ENCODE measurements around the gene WNT5B.
"Not testable (repeated sequence)": the region's sequence is repeated elsewhere in the genome, so short reads cannot be mapped to it uniquely, and the experiment has no call there.

The WNT5B gene

DNA sequence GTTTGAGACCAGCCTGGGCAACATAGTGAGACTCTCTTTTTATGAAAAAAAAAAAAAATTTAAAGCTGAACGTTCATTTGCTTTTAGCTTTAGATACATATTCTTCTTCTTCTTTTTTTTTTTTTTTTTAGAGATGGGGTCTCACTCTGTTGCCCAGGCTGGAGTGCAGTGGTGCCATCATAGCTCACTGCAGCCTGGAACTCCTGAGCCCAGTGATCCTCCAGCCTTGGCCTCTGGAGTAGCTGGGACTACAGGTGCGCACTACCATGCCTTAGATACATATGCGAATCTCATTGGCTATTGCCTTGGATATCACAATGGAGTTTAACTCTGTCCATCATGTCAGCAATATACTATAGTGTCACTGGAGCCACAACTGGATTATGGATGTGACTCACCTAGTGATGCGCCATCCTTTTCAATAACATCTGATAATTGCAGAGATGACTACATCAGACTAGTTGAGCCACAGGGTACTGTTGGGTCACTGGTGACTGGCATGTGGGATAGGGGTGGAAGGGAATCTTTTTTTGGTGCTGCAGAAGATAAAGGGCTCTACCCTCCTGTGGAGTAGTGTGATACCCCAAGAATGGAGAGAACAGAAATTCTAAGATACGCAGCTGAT, 59.2 kb downstream of the WNT5B start:
- H3K36me3 ChIP-seq: peaks cover 9% of the 10 kb centered on the region
- H3K9me3 ChIP-seq (ENCODE audit: severe bottlenecking): no peaks in the 10 kb centered on the region
- no peak overlapping the region for H3K27ac ChIP-seq
- TF ChIP-seq, protein P1, sequence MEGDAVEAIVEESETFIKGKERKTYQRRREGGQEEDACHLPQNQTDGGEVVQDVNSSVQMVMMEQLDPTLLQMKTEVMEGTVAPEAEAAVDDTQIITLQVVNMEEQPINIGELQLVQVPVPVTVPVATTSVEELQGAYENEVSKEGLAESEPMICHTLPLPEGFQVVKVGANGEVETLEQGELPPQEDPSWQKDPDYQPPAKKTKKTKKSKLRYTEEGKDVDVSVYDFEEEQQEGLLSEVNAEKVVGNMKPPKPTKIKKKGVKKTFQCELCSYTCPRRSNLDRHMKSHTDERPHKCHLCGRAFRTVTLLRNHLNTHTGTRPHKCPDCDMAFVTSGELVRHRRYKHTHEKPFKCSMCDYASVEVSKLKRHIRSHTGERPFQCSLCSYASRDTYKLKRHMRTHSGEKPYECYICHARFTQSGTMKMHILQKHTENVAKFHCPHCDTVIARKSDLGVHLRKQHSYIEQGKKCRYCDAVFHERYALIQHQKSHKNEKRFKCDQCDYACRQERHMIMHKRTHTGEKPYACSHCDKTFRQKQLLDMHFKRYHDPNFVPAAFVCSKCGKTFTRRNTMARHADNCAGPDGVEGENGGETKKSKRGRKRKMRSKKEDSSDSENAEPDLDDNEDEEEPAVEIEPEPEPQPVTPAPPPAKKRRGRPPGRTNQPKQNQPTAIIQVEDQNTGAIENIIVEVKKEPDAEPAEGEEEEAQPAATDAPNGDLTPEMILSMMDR (IDR thresholded peaks at IDR 0.05; ENCODE audit: low read depth, low read length): no peak
- H3K4me3 ChIP-seq (ENCODE audit: low read depth, low read length): no peak overlapping the region
- no peaks in the 10 kb centered on the region for H3K27me3 ChIP-seq (ENCODE audit: insufficient read depth, low read depth, severe bottlenecking)
- no peak for DNase-seq

DNA sequence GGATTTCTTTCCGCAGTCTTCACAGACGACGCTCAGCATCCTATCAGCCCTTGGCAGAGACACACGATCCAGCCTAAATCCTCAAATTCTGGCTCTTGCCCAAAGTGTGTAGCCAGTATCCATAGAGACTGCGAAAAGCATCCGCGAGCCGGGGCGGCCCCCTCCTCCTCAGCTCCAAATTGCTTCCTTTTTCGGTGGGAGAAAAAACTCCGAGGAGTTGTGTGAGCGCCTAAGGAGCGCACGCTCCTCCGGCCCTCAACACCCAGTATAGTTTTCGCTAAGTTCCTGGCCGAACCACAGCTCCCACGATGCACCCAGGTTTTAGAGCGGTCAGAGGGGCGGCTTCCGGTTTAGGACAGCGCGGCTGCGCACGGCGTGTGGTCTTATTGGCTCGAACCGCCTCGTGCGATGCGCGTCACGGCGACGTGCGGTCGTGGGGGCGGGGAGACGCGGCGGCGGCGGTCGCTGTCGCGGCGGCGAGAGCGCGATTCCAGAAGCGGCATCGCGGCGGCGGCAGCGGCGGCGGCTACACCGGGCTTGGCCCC, 61.6 kb downstream of the WNT5B start, which contains the start of gene ADIPOR2:
TSS of gene ADIPOR2 (plus strand) at position 493 of the 545 bp plus-strand sequence. CDS start 63,274 bp downstream, outside the sequence.
- H3K27ac ChIP-seq: peak within 1 kb of the TSS; percentile 91
- H3K36me3 ChIP-seq: peaks cover 21% of the 10 kb centered on the region
- TF ChIP-seq, protein P1 (IDR thresholded peaks at IDR 0.05; ENCODE audit: low read depth, low read length): no peak
- H3K4me3 ChIP-seq (ENCODE audit: low read depth, low read length): peak within 1 kb of the TSS; percentile 98
- no peaks in the 10 kb centered on the region for H3K9me3 ChIP-seq (ENCODE audit: severe bottlenecking)
- DNase-seq: peak; percentile 96
- no peaks in the 10 kb centered on the region for H3K27me3 ChIP-seq (ENCODE audit: insufficient read depth, low read depth, severe bottlenecking)

- TF ChIP-seq, protein P1 (IDR thresholded peaks at IDR 0.05; ENCODE audit: low read depth, low read length): no peak
- H3K27ac ChIP-seq: peak overlapping the region; percentile 91
- H3K27me3 ChIP-seq (ENCODE audit: insufficient read depth, low read depth, severe bottlenecking): no peaks in the 10 kb centered on the region
- no peaks in the 10 kb centered on the region for H3K9me3 ChIP-seq (ENCODE audit: severe bottlenecking)
- H3K36me3 ChIP-seq: peaks cover 21% of the 10 kb centered on the region
- H3K4me3 ChIP-seq (ENCODE audit: low read depth, low read length): peak overlapping the region; percentile 98
- DNase-seq: no peak
These were observed 62.3 kb downstream of the WNT5B start for GRCh38 chr12:1691123-1692007.

DNA sequence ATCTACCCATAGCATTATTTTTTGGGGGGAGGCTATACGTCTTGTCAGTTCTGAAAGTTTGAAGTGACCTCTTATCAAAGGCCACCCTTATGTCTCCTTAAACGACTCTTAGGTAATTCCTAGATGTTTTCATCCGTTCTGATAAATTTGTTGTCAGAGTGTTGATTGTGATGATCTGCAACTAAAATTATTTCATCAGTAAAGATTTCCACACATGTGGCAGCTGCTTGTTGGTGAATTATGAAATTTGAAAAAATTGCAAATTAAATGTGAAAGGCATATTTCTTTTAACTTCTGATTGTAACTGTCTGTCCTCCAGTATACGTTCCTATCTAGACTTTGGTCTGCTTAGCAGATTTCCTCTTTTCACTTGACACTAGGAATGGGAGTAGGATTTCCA, 63.2 kb downstream of the WNT5B start:
- Histone ChIP-seq H3K4me3 (ENCODE audit: low read depth, low read length) (no peak overlapping the region; the same call in 1 of the 2 replicates), H3K27me3 (ENCODE audit: insufficient read depth, low read depth, severe bottlenecking) (no peaks in the 10 kb centered on the region), H3K27ac (no peak overlapping the region), H3K9me3 (ENCODE audit: severe bottlenecking) (no peaks in the 10 kb centered on the region), H3K36me3 (peaks cover 21% of the 10 kb centered on the region)
- TF ChIP-seq, protein P1 (IDR thresholded peaks at IDR 0.05; ENCODE audit: low read depth, low read length): no peak
- DNase-seq: no peak

DNA sequence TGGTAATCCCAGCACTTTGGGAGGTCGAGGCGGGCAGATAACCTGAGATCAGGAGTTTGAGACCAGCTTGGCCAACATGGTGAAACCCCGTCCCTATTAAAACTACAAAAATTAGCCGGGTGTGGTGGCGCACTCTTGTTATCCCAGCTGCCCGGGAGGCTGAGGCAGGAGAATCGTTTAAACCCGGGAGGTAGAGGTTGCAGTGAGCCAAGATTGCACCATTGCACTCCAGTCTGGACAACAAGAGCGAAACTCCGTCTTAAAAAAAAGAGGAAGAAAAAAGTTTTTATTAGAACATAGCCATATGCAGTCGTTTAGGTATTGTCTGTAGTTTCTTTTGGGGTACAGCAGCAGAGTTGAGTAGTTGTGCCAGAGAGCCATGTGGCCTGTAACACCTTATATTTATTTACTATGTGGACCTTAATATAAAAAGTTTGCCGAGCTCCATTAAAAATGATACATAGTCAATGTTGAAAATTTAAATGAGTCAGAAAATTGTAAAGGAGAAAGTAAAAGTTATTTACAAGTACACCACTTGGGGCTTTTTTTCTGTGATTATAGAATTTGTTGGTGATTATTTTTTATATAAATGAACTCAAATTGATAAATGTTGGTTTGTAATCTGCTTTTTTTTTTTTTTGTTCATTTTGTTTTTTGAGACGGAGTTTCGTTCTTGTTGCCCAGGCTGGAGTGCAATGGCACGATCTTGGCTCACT, 64.0 kb downstream of the WNT5B start:
- Histone ChIP-seq H3K27me3 (ENCODE audit: insufficient read depth, low read depth, severe bottlenecking) (no peaks in the 10 kb centered on the region), H3K36me3 (peaks cover 21% of the 10 kb centered on the region), H3K9me3 (ENCODE audit: severe bottlenecking) (no peaks in the 10 kb centered on the region), H3K4me3 (ENCODE audit: low read depth, low read length) (no peak overlapping the region), H3K27ac (no peak overlapping the region)
- TF ChIP-seq, protein P1 (IDR thresholded peaks at IDR 0.05; ENCODE audit: low read depth, low read length): no peak
- DNase-seq: no peak

GRCh38 chr12:1695097-1695496, 66.1 kb downstream of the WNT5B start:
- not testable (repeated sequence) for DNase-seq; H3K27ac ChIP-seq; H3K4me3 ChIP-seq (ENCODE audit: low read depth, low read length); H3K9me3 ChIP-seq (ENCODE audit: severe bottlenecking); H3K27me3 ChIP-seq (ENCODE audit: insufficient read depth, low read depth, severe bottlenecking)
- H3K36me3 ChIP-seq: peaks cover 21% of the 10 kb centered on the region

Data from WERI-Rb-1 (cell line).